HG02763 (cell line): ENCODE data around the gene DCDC2C.
"Not testable (repeated sequence)": the region's sequence is repeated elsewhere in the genome, so short reads cannot be mapped to it uniquely, and the experiment has no call there.

Experiments used
- ATAC-seq: cut with Tn5 transposase; IDR thresholded peaks from one replicate; pipeline ENCODE4 v1.9.1; 2021; ENCODE audit warnings: mild to moderate bottlenecking, moderate library complexity; ENCODE audit not compliant: unreplicated experiment

Gene DCDC2C

GRCh38 chr2:3814706-3815245 is 111.4 kb downstream of the DCDC2C start:
- no peak for ATAC-seq

DNA sequence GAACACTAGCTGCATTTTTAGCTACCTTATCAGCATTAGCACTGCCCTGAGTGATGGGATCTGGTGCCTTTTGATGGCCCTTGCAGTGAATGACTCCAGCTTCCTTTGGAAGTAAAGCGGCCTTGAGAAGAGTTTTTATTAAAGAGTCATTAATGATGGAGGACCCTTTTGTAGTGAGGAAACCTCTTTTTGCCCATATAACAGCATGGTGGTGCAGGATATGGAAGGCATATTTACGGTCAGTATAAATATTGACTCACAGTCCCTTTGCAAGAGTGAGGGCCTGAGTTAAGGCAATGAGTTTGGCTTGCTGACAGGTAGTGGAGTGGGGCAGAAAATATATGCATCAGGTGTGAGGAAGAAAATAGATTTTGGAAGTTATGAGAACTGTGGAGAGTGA is 113.8 kb downstream of the DCDC2C start:
- ATAC-seq = not testable (repeated sequence)

GRCh38 chr2:3823748-3824147 is 120.4 kb downstream of the DCDC2C start:
- no peak for ATAC-seq

GRCh38 chr2:3827673-3828575 is 124.5 kb downstream of the DCDC2C start:
- no peak for ATAC-seq

GRCh38 chr2:3830796-3831195 is 127.4 kb downstream of the DCDC2C start:
- ATAC-seq = no peak

GRCh38 chr2:3837086-3837485 is 133.7 kb downstream of the DCDC2C start:
- ATAC-seq = no peak

GRCh38 chr2:3838348-3838747 is 135.0 kb downstream of the DCDC2C start:
- no peak for ATAC-seq

DNA sequence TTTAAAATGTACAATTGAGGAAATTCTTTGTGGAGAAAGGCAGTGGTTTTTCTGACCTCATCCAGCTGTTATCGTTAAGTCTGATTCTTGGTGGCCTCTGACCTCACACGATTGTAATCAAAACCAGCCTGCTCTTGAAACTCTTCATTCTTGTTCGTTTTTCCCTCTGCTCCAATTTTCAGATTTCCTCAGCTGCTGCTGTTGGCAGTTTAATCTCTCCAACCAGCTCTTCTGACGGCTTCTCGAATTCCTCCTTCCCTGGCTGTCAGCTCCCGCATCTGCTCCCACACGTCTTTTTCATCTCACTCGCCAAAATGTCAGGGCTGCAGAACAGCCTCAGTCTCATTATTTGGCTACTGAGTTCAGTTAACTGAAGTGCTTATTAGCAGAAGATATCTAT is 136.1 kb downstream of the DCDC2C start:
- ATAC-seq = no peak

DNA sequence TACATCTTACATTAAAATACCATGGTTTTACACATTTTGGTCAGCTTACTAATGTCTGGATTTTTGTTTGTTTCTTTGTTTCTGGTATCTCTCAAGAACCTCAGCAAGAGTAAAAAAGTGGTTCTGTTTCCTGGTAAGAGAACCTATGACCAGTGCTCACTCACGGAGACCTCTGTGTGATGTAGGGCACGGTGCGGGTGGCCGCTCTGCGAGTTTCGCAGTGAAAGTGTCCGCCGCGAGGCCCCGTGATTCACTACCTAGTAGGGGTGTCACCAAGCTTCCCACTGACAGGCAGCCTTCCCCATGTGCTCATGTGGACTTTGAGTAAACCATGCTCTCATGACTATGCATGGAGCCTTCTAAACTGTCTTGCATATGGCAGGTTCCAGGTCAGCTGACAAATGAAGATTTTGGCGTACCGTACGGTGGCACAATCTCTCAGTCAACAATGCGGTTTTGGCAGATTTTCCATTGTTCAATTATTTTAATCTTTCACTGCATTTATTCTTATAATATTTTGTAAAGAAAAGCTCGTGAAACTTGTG is 137.3 kb downstream of the DCDC2C start:
- ATAC-seq = no peak

DNA sequence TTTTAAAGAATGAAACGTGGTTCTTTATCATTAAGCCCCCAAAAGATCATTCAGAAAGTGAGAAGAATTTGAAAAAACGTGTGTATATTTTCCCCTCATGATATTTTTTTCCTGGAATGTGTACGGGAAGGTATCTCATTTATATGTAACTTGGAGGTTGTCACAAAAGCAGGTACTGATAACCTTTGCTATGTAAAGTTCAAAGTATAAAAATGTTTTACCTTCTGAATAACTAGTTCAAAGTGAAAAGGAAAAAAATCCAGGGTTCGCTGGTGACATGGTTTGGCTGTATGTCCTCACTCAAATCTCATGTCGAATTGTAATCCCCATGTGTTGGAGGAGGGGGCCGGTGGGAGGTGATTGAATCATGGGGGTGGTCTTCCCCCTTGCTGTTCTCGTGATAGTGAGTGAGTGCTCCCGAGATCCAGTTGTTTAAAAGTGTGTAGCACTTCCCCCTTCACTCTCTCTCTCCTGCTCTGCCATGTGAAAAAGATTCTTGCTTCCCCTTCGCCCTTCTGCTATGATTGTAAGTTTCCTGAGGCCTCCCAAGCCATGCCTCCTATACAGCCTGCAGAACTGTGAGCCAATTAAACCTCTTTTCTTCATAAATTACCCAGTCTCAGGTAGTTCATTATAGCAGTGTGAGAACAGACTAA is 144.2 kb downstream of the DCDC2C start:
- no peak for ATAC-seq

GRCh38 chr2:3848776-3849175 is 145.4 kb downstream of the DCDC2C start:
- no peak for ATAC-seq

GRCh38 chr2:3849213-3849612 is 145.8 kb downstream of the DCDC2C start:
- no peak for ATAC-seq

- ATAC-seq = no peak
Observed at GRCh38 chr2:3857576-3857975, 154.2 kb downstream of the DCDC2C start.

DNA sequence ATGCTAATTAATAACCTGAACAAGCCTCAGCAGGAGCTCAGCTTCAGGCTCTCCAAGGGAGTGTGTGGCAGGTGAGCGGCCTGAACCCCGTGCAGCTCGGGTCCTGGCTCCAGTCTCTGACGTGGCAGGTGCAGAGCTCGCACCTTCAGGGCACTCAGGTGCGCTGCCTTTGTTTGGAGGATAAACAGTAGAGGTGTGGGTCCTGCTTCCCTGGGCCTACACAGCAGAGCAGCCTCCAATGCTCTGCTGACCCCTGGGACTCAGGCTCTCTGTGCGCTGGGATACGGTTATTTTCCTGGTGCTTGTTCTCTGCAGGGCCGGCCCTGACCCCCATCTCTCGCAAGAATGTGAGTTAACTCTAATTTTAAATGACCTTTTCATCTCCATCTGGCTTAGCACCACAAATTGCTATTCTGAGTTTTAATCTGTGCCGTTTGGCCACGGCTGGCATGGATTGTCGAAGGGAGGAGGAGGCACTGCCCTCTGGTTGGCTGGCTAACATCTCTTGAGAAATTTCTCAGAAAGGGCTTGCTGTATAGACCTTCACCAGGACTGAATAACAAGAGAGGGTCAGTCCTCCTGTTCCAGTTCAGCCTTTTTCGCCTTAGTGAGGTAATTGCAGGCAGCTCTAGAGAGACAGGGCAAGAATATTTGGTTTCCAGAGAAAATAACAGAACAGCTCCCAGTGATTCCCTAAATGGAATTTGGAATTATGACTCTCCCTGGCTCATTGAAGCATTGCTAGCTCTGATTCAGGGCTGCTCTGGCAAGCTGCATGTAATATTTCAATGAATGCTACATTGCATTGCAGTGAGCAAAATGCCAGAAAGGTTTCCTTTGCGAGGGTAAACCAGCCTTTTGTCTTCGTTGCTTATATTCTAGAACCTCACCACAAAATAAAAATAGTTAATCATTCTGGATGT is 161.8 kb downstream of the DCDC2C start:
- no peak for ATAC-seq

DNA sequence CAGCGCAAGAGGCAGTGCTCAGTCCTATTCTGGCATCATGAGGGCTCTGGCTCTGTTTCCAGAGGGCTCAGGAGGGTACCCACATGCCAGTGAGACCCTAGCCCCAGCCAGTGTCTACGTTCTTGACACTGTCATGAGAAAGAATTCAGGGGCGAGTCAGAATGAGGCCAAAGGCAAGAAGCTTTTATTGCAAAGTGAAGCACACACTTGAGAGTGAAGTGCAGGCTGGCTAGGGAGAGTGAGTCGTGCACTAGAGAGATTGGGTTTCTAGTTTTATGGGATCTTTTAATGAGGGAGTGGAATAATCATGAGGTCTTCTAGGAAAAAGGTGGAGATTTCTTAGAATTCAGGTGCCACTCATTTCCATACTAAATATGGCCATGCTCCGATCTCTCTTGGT is 164.1 kb downstream of the DCDC2C start:
- ATAC-seq = no peak

DNA sequence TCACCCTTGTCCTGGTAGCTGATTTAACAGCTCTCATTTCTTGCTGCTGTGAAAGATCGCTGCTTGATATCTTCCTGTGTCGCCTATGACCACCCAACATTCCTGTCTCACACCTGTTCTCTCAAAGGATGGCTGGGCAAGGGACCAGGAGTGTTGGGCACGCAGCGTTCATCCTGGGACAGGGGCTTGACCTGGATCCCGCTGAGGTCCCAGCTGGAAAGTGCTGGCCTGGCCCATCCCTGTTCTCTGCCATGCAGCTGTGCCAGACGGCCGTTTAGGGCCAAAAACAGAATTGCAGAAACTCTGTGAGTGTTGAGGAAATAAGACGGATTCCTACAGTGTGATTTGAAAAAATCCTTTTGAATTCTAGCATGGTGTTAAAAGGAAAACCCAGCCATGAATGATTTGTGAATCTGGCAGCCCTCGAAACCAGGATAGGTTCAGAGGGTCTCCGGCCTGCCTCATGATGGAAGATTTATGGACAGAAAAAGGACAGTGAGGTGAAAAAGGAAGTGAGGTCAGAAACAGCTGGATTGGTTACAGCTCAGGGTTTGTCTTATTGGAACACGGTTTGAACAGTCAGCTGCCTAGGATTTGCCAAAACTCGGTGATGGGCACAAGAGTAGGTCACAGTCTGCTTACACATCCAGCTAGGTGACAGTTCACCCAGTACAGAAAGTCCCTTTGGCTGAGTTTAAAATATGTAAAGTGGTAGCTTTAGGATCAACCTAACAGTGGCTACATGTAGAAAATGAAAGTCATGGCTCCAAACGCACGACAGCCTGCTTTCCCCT is 164.8 kb downstream of the DCDC2C start:
- no peak for ATAC-seq

GRCh38 chr2:3870222-3870621 is 166.8 kb downstream of the DCDC2C start:
- ATAC-seq = no peak

GRCh38 chr2:3871002-3871401 is 167.6 kb downstream of the DCDC2C start:
- no peak for ATAC-seq

GRCh38 chr2:3872451-3872850 is 169.1 kb downstream of the DCDC2C start:
- ATAC-seq = no peak

- no peak for ATAC-seq
Observed at GRCh38 chr2:3873899-3874298, 170.5 kb downstream of the DCDC2C start.
